Measurements from ENCODE around the gene UPK2.

Gene UPK2

GRCh38 chr11:118918128-118918685 lies 37.9 kb upstream of the UPK2 start:
- peak; percentile 97 to 98 for DNase-seq

DNA sequence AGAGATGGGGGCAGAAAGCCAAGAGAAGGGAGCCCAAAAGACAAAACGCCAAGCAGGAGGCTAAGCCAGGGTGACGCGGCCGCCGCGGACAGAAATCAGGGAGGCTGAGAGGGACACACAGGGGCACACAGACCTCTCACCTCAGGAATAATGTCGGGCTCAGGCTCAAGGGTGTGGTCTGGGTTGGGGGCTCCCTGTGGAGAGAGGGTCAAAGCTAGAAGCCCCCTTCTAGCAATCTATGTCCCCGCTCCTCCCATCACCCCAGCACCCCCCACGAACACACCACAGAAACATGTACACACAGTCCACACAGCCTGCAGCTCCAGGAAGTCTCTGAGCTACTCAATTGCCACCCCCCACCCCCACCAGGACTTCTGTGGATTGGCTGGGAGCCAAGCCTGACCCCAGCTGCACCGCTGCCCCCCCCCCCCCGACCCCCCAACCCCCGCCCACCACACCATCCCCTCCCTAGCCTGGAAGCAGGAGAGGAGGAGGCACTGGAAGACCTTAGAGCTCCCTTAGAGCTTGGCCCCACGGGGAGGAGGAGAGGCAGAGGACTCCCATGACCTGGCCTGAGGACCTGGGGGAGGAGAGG lies 37.3 kb upstream of the UPK2 start:
- DNase-seq = peak in 1 of 2 experiments; percentile 68

- no peak for DNase-seq
These were observed 34.8 kb upstream of the UPK2 start for GRCh38 chr11:118921121-118921928.

DNA sequence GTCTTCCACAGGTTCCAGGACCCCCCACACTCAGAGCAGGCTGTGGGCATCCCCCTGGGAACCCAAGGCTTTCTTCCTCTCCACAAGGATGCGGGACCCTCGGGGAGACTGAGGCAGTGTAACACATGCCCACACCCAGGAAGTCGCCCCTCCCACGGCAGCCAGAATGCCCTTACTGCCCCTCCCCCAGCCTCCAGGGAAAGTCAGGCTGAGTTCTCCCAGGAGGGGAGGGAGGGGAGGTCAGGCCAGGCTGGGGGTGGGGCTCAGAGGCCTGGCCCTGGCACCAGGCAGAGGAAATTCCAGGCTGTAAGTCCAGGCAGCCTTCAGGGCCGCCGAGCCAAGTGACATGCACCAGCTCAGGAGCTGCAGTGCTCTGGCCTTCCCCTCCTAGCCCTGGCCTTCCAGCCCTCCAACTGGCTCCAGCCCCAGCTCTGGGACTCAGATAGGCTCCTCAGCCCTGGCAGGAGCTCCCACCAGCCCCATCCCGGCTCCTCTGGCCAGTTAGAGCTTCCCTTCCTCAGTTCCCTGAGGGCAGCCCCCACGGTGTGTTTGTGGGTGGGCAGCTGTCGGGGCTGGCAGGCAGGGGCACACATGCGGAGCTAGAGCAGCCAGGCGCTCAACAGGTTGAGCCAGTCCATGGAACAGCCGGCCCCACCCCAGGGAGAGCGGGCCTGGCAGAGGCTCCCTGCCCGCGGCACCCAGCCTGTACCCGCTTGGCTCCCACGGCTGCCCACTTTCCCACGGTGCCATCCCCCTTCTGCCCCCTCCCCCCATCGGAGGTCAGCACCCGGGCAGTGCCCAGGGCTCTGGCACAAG lies 34.0 kb upstream of the UPK2 start:
- DNase-seq = peak; percentile 42 to 89

DNA sequence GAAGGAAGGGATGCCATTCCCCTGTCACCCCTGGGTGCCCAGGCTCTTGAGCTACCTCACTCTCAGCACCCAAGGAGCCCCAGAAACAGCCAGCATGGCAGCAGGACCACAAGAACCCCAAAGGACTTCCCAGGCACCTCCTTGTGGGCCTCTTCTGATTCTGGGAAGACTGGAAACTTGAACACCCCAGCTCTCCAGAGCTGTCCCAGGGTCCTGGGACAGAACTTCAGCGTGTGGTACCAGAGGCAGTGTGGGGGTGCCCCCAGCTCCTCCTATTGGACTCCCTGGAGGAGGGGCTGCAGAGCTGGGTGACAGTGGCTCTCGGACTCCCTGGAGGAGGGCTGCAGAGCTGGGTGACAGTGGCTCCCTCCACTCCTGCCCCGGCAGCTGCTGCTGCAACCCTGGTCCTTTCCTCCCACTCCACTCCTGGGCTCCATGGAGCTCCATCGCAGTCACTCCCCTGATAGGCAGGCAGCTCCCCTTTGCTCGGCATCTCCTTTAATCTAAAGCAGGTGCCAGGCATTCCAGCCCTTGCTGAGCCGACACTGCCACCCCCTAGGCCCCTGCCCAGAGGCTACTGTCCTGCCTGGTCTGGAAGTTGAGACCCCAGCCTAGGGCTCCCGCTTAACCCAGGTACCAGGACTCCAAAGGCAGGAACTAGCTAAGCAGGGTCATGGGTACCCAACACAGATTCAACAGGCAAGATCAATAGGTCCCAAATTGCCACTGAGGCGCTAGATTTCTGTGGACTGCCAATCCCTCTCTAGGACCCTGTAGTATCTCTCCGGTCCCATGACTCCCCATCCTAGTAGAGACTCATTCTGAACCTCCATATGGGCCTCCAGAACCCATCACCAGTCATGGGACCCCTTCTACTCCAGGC lies 33.1 kb upstream of the UPK2 start:
- no peak for DNase-seq

DNA sequence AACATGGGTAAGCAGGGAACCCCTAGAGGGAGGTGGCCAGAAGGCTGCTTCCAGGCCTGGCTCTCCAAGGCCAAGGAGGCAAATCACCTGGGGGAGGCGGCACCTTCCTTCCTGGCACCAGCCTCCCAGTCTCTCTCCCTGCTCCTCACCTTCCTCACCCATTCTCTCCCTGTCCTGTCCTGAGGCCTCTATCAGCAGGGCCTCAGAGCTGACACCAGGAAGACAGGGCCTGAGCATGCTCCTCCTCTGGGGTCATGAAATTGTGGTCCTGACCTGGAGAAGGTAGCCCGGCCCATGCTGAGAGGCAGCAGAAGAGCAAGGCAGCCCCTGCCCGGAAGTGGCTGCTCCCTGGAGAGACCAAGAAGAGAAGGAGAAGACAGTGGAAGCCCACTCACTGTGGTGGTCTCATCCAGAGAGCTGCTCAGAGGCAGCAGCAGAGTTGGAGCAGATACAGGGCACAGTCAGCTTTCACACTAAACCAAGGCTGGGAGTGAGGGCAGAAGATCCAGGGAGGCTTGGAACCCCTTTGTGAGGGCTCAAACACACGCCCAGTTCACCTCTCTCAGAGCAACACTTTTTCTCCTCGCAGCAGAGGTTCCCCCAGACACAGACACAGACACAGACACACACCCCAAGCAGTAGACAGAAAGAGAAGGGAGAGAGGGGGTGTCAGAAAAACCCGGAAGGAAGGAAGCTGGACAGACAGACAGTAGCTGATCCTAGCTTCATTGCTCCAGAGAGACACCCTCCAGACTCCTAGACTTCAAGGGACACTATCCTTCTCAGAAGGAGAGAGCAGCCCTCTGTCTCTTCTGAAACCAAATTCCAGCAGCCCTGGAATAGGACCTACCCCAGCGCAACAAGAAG lies 32.1 kb upstream of the UPK2 start:
- no peak for DNase-seq

- DNase-seq = peak; percentile 47 to 92
These were observed 31.2 kb upstream of the UPK2 start for GRCh38 chr11:118924591-118925585.

- no peak for DNase-seq
These were observed 28.5 kb upstream of the UPK2 start for GRCh38 chr11:118927554-118928100.

DNA sequence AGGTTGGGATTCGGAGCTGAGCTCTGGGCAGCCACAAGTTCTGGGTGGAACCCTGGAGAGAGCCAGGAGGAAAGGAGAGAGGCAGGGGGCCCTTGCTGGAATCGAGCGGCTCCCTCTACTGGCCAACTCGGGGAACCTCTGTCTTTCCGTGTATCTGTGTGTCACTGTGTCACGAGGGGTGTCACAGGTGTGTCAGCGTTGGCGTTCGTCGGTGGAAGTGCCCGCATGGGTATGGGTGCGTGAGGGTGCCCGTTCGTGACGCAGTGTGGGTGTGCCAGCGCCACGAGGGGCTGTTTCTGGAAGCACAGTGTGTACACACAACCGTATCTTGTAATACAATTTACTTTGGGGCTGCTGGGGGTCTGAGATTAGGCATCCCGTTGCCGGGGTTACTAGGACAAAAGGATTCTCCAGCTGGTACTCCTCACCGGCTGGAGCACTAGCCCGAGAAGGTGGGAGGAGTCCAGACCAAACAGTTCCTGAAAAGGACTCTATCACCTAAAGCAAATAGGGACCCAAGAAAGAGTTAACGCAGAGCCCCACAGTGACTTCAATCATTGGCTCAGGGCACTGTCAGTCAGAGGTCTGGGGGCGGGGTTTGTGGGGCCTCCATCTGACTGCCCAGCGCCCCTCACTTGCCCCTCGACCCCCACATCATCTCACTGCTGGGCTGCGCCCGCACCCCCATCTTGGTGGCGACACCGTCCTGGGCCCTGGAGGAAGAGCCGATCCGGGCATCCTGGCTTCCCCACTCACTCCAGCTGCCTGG lies 27.8 kb upstream of the UPK2 start:
- peak; percentile 98 to 99 for DNase-seq

DNA sequence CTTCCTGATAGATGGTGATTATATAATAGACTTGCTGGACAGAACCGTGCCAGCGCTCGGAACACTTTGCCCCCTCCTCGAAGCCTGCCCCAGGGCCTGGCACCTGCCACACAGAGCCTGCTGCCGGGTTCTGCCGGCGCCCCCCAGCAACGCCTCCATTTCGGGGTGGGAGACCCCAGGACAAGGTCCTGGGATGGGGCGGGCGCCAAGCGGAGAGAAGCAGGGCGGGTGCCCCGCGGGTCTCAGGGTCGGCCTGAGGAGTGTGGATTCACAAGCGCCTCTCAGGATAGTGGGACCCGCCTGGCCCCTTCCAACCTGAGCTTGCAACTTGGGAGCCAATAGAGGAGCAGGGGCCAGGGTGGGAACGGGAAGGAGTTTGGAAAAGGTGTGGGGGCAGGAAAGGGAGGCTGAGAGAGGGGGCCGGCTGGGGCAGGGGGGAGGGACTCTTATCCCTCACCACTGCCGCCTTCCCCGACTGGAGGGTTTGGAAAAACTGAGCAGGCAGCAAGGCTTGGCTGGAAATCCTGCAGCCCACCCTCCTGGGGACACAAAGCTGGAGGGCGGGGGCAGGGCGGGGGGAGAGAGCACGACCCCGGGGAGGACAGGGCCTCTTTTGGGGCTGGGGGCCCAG lies 27.1 kb upstream of the UPK2 start:
- peak; percentile 95 to 97 for DNase-seq

DNA sequence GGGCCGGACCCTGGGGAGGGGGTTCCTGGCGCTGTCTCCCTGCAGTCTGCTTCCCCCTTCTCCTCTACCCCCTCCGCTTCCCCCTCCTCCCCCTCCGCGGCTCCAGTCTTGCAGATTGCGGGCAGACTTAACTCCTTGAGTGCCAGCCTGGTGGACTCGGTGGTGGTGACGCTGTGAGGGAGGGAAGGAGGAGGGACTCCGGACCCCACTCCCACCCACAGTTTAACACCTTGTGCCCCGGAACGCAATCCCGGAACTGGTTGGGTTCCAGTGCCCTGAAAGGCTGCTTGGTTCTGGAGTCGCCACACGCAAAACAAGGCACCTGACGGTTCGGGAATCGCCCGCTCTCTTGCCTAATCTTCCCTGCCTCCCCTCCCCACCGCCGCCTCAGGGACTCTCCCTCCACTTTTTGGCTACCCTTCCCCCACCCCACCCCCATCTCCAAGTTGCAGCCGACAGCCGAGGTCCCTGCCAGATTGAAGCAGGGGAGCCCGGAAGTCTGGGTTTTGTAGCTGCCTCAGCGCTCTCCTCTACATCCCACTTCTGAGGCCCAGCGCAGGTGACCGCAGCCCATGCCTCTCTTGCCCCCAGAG lies 26.5 kb upstream of the UPK2 start:
- DNase-seq = peak; percentile 98 to 99

DNA sequence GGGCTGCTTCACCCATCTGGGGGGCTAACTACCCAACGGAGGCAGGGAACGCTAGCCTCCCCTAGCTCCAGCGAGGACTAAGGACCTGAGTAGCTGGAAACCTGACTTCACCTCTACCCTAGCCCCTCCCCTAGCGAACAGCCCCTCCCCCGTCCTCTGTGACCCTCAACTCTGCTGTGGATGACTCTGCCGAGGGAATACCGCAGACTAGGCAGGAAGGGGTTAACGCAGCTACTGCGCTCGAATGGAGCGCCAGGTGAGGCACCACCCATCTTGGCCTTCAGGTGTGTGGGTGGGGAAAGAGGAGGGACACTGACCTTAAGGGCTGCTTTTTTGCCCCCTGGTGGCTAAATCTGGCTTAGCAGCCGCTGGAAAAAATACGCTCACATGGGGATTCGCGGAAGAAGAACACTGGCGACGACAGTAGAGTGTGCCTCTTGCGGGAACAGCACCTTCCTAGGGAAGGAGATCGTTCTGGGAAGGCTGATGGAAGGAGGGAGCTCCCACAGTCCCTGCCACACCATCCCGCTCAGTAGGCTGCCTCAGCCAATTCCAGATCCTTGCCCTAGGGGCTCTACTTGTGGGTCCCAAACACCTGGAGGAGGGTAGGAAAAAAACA lies 25.9 kb upstream of the UPK2 start:
- DNase-seq = peak; percentile 99 to 100

GRCh38 chr11:118931571-118931970 lies 24.5 kb upstream of the UPK2 start:
- no peak for DNase-seq

DNA sequence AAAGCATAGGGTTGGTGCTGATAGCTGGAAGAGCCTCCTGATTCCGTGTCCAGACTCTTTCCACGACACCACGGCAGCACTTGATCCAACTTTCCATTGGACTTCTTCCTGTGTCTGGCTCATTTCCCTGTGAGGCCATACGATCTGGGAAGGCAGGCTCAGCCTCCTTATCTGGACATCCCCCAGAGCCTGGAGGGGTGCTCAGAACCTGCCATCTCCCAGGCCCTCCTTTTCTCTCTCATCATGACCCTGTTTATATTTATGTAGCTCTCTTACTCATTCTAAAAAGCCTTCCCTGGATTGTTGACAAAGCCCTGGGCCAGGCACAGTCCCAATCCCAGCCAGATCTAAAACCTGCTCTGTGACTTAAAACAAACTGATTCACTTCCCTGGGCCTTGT lies 22.6 kb upstream of the UPK2 start:
- no peak for DNase-seq

DNA sequence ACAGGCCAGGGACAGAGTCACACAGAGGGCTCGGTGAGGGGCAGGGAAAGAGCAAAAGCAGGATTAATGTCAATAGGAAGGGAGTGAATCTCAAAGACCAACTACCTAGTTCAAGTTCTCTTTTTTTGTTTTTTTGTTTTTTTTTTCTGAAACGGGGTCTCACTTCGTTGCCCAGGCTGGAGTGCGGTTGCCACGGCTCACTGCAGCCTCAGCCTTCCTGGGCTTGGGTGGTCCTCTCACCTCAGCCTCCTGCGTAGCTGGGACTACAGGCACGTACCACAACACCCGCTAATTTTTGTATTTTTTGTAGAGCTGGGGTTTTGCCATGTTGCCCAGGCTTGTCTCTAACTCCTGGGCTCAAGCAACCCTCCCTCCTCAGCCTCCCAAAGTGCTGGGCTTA lies 20.7 kb upstream of the UPK2 start:
- DNase-seq = no peak

- DNase-seq = no peak
These were observed 17.4 kb upstream of the UPK2 start for GRCh38 chr11:118938491-118939403.

All from NCI-H526 (cell line).